ENCODE measurements around the gene CFAP410. TPM values are rescaled to one million over a fixed set of nuclear protein-coding genes. Genes with fewer than 3 reads are reported as not detected.

The CFAP410 gene
- total RNA-seq, 1 experiment from 2014 or later: 16.5 TPM

- no peaks in the 10 kb centered on the region for H3K36me3 Mint-ChIP-seq (ENCODE audit: insufficient read depth, unreplicated experiment)
- Histone ChIP-seq H3K4me1 (no peaks in the 10 kb centered on the region), H3K4me3 (ENCODE audit: low read depth, low read length) (no peak overlapping the region), H3K36me3 (ENCODE audit: control insufficient read depth, insufficient read depth, low read length) (no peaks in the 10 kb centered on the region), H3K27me3 (replicated peaks; ENCODE audit: control insufficient read depth, insufficient read depth, low read length) (no peaks in the 10 kb centered on the region), H3K9me3 (no peaks in the 10 kb centered on the region)
- H3K4me1 Mint-ChIP-seq (ENCODE audit: low read depth, unreplicated experiment): no peaks in the 10 kb centered on the region
- ChIA-PET CTCF (no interaction called here), POLR2A (no interaction called here)
- DNase-seq: no peak
- BruUV-seq (replicated peaks): no TSS peak
- H3K4me3 Mint-ChIP-seq (ENCODE audit: unreplicated experiment): no peak overlapping the region
- H3K9me3 Mint-ChIP-seq (ENCODE audit: unreplicated experiment): no peaks in the 10 kb centered on the region
- no peak overlapping the region for H3K27ac Mint-ChIP-seq (ENCODE audit: unreplicated experiment)
- intact Hi-C loops (cut with micrococcal nuclease; ENCODE audit: unreplicated experiment): no loop called here
- H3K27me3 Mint-ChIP-seq (ENCODE audit: insufficient read depth, unreplicated experiment): no peaks in the 10 kb centered on the region
- no peak for TF ChIP-seq CTCF (IDR thresholded peaks at IDR 0.05; ENCODE audit: insufficient read depth in 1 of 2, low read depth in 1 of 2, low read length in 1 of 2, severe bottlenecking in 1 of 2, unreplicated experiment in 1 of 2)
Measured at GRCh38 chr21:44350773-44351481, 11.7 kb upstream of the CFAP410 start.

- intact Hi-C loops (cut with micrococcal nuclease; ENCODE audit: unreplicated experiment): no loop called here
- no peak overlapping the region for H3K4me3 ChIP-seq (ENCODE audit: low read depth, low read length)
- POLR2A ChIA-PET: no interaction called here
- no peaks in the 10 kb centered on the region for H3K4me1 ChIP-seq
- H3K27me3 ChIP-seq (replicated peaks; ENCODE audit: control insufficient read depth, insufficient read depth, low read length): no peaks in the 10 kb centered on the region
- DNase-seq: no peak
- Mint-ChIP-seq H3K9me3 (ENCODE audit: unreplicated experiment) (no peaks in the 10 kb centered on the region), H3K27ac (ENCODE audit: unreplicated experiment) (no peak overlapping the region), H3K36me3 (ENCODE audit: insufficient read depth, unreplicated experiment) (no peaks in the 10 kb centered on the region), H3K27me3 (ENCODE audit: insufficient read depth, unreplicated experiment) (no peaks in the 10 kb centered on the region), H3K4me1 (ENCODE audit: low read depth, unreplicated experiment) (no peaks in the 10 kb centered on the region), H3K4me3 (ENCODE audit: unreplicated experiment) (no peak overlapping the region)
- H3K9me3 ChIP-seq: no peaks in the 10 kb centered on the region
- no TSS peak for BruUV-seq (replicated peaks)
- TF ChIP-seq CTCF (IDR thresholded peaks at IDR 0.05; ENCODE audit: insufficient read depth in 1 of 2, low read depth in 1 of 2, low read length in 1 of 2, severe bottlenecking in 1 of 2, unreplicated experiment in 1 of 2): no peak
- CTCF ChIA-PET: no interaction called here
- no peaks in the 10 kb centered on the region for H3K36me3 ChIP-seq (ENCODE audit: control insufficient read depth, insufficient read depth, low read length)
Measured at GRCh38 chr21:44349847-44350772, 10.9 kb upstream of the CFAP410 start.

GRCh38 chr21:44349416-44349846, 10.2 kb upstream of the CFAP410 start:
- no peaks in the 10 kb centered on the region for H3K9me3 Mint-ChIP-seq (ENCODE audit: unreplicated experiment)

More at GRCh38 chr21:44349416-44349846, 10.2 kb upstream of the CFAP410 start:
- intact Hi-C loops (cut with micrococcal nuclease; ENCODE audit: unreplicated experiment): no loop called here
- no peak overlapping the region for H3K27ac Mint-ChIP-seq (ENCODE audit: unreplicated experiment)
- POLR2A ChIA-PET: no interaction called here
- Histone ChIP-seq H3K36me3 (ENCODE audit: control insufficient read depth, insufficient read depth, low read length) (no peaks in the 10 kb centered on the region), H3K9me3 (no peaks in the 10 kb centered on the region), H3K27me3 (replicated peaks; ENCODE audit: control insufficient read depth, insufficient read depth, low read length) (no peaks in the 10 kb centered on the region), H3K4me3 (ENCODE audit: low read depth, low read length) (no peak overlapping the region), H3K4me1 (peaks cover 4% of the 10 kb centered on the region; the same call in 1 of the 2 replicates)
- no peak for TF ChIP-seq CTCF (IDR thresholded peaks at IDR 0.05; ENCODE audit: insufficient read depth in 1 of 2, low read depth in 1 of 2, low read length in 1 of 2, severe bottlenecking in 1 of 2, unreplicated experiment in 1 of 2)
- CTCF ChIA-PET: no interaction called here
- no peaks in the 10 kb centered on the region for H3K36me3 Mint-ChIP-seq (ENCODE audit: insufficient read depth, unreplicated experiment)
- no peak overlapping the region for H3K4me3 Mint-ChIP-seq (ENCODE audit: unreplicated experiment)
- BruUV-seq (replicated peaks): no TSS peak
- no peaks in the 10 kb centered on the region for H3K4me1 Mint-ChIP-seq (ENCODE audit: low read depth, unreplicated experiment)
- no peaks in the 10 kb centered on the region for H3K27me3 Mint-ChIP-seq (ENCODE audit: insufficient read depth, unreplicated experiment)
- DNase-seq: no peak

Data from Caco-2 (cell line).